ENCODE data around the gene NBPF8. TPM values are rescaled to one million over a fixed set of nuclear protein-coding genes. Genes with fewer than 3 reads are reported as not detected.
"Not testable (repeated sequence)": the region's sequence is repeated elsewhere in the genome, so short reads cannot be mapped to it uniquely, and the experiment has no call there.

The NBPF8 gene
- total RNA-seq: 1 to 10 TPM; 2.8 to 3.5 TPM
- long read RNA-seq, partial matches to known transcripts: 0 of 1 reads
- long read RNA-seq, other reads (novel, unspliced or antisense): 1 of 1 reads

GRCh38 chr1:120414911-120415480 is at the start of gene NBPF8:
Gene NBPF8 (plus strand): TSS chr1:120415035. CDS start chr1:120436523, 21,488 bp downstream.
- peak; percentile 63 to 78 for DNase-seq
- peak; percentile 98 for ATAC-seq
- intact Hi-C loops (cut with DNase I, micrococcal nuclease): not testable (repeated sequence)

- not testable (repeated sequence) for ATAC-seq
Measured at GRCh38 chr1:120367709-120368108, 47.1 kb upstream of the NBPF8 start.

GRCh38 chr1:120386651-120387050 is 28.2 kb upstream of the NBPF8 start:
- ATAC-seq; intact Hi-C loops (cut with DNase I, micrococcal nuclease): not testable (repeated sequence)

More at GRCh38 chr1:120367709-120368108, 47.1 kb upstream of the NBPF8 start:
- DNase-seq; intact Hi-C loops (cut with DNase I, micrococcal nuclease): not testable (repeated sequence)

GRCh38 chr1:120388597-120389126 is 26.2 kb upstream of the NBPF8 start:
- intact Hi-C loops (cut with DNase I, micrococcal nuclease): not testable (repeated sequence)
- peak; percentile 44 for ATAC-seq
- peak; percentile 4 to 30 for DNase-seq

More at GRCh38 chr1:120386651-120387050, 28.2 kb upstream of the NBPF8 start:
- DNase-seq: not testable (repeated sequence)

- ATAC-seq; DNase-seq; intact Hi-C loops (cut with DNase I, micrococcal nuclease): not testable (repeated sequence)
Measured at GRCh38 chr1:120391365-120391764, 23.5 kb upstream of the NBPF8 start.

GRCh38 chr1:120393316-120394232 is 21.3 kb upstream of the NBPF8 start:
- intact Hi-C loops (cut with DNase I, micrococcal nuclease); DNase-seq: not testable (repeated sequence)
- peak; percentile 63 for ATAC-seq

- DNase-seq; intact Hi-C loops (cut with DNase I, micrococcal nuclease); ATAC-seq: not testable (repeated sequence)
Measured at GRCh38 chr1:120405348-120405747, 9.5 kb upstream of the NBPF8 start.

- ATAC-seq; intact Hi-C loops (cut with DNase I, micrococcal nuclease); DNase-seq: not testable (repeated sequence)
Measured at GRCh38 chr1:120414451-120414850, 384 bp upstream of the NBPF8 start.

GRCh38 chr1:120415492-120415961 is 692 bp downstream of the NBPF8 start:
- intact Hi-C loops (cut with DNase I, micrococcal nuclease): not testable (repeated sequence)
- peak; percentile 78 for ATAC-seq
- peak; percentile 26 to 32 for DNase-seq

- DNase-seq; ATAC-seq; intact Hi-C loops (cut with DNase I, micrococcal nuclease): not testable (repeated sequence)
Measured at GRCh38 chr1:120425063-120425462, 10.2 kb downstream of the NBPF8 start.

GRCh38 chr1:120431626-120432025 is 16.8 kb downstream of the NBPF8 start:
- DNase-seq; intact Hi-C loops (cut with DNase I, micrococcal nuclease); ATAC-seq: not testable (repeated sequence)

GRCh38 chr1:120433831-120434230 is 19.0 kb downstream of the NBPF8 start:
- intact Hi-C loops (cut with DNase I, micrococcal nuclease): not testable (repeated sequence)

GRCh38 chr1:120449124-120449523 is 34.3 kb downstream of the NBPF8 start:
- DNase-seq; ATAC-seq; intact Hi-C loops (cut with DNase I, micrococcal nuclease): not testable (repeated sequence)

More at GRCh38 chr1:120433831-120434230, 19.0 kb downstream of the NBPF8 start:
- DNase-seq, ATAC-seq: not testable (repeated sequence)

Other genes starting within 250 kb of the NBPF8 start
- 10 to 100 TPM; 24.2 to 28.1 TPM for gene SEC22B, start 238.5 kb upstream of the NBPF8 start, total RNA-seq